Posterior vena cava (tissue), 2 donors: ENCODE measurements around the gene YOD1. TPM values are rescaled to one million over a fixed set of nuclear protein-coding genes. Genes with fewer than 3 reads are reported as not detected.

ENCODE experiments used
- DNase-seq: peaks from one replicate; pipeline ENCODE4 v3.0.0-alpha.2; 2020; ENCODE audit warnings: low spot score
- intact Hi-C, 2 donors: fragments of 100-400 bp; cut with DNase I; formaldehyde crosslinking; loops; one replicate each; pipeline versions ENCODE4 v1.14.1 to v1.14.2; 2022 to 2023
- long read RNA-seq, 2 donors: library from polyadenylated mRNA; unstranded; transcript quantifications; one replicate each; pipeline ENCODE4 v2.0.0, GENCODE V29; 2020 to 2021
- total RNA-seq, 2 donors: library from RNA; stranded (reverse); fragmentation: NEBNext Ultra II Directional; extraction: Animal tissue kit (Norgen Biotek cat#: 25700); gene quantifications; one replicate each; pipeline ENCODE4 v1.2.1, GENCODE V29; 2021
- donor health status: DM: yes; HTN: yes; CAD: no.
- donor health status: DM: yes; HTN: yes; CAD: no.

YOD1 gene
- total RNA-seq = 1 to 10 TPM; 6.6 to 7.0 TPM
- long read RNA-seq, donor 1 = 0 reads
- long read RNA-seq, donor 2 = 0 reads

DNA sequence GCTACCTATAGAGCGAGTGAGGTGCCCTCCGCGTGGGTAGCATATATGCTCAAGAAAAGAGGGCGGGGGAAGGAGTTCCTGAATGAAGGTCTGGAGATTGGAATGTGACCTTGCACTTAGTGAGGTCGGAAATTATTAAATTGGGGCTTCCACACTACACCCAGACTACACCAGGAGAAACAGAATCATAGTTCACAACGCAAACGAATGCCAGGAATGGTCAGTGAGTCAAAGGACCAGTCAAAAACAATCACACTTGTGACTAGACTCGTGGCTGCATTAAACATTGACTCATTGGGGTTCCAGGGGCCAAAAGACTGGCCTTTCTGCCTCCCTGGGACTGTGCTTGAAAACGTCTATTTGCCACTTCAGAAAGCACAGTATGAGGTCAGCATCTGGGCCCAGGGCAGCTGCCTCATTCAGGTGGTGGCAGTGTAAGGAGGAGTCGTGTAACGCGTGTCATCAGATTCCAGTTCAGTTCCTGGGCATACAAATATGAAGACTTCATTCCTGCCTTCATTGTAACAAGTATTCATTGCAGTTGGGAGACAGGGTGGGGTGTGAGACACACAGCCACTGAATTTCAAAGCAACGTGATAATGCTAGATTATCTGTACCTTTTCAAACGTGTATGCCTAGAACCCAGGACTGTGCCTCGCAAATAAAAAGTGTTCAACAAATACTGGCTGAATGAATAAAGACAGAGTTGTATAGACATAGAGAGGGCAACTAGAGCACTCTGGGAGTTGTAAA is at the start of gene YOD1:
TSS of gene YOD1 (minus strand) at position 18 of the 753 bp plus-strand sequence. CDS start 178 bp downstream, outside the sequence.
- intact Hi-C loops = loop anchor here in 1 of 2 donors (10.0 kb wide), 1 partner anchor 773 kb away; no protein-coding TSS in a partner anchor
- no peak for DNase-seq

DNA sequence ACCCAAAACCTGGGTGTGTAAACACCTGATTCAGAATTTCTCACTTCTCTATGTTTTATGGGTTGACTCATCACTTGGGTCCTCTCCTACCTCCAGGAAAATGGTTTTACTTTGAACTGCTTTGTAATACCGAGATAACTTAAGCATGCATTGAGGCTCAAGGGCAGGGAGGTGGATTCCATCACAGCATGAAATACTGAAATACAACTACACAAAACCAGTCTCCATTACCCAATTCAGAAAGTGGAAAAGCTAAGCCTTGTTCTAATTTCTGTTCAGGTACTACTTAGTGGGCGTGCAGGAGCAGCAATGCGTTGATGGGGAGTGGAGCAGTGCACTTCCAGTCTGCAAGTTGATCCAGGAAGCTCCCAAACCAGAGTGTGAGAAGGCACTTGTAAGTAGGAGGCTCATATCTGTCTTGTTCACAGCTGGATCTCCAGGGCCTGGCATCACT is 46.9 kb upstream of the YOD1 start:
- intact Hi-C loops = no loop called here
- DNase-seq = no peak

DNA sequence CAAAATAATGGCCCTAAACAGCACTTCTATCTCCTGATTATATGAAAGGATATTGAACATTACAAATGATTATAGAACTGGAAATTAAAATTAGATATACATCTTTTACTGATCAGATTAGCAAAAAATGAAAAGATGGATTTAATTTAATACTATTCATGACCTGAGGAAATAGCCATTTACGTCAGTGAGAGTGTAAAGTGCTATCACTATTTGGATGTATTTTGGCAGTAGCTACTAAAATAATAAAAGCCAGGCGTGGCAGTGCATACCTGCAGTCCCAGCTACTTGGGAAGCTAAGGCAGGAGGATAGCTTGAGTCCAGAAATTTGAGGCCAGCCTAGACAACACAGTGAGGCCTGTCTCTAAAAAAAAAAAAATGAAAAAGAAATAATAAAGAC is 42.9 kb upstream of the YOD1 start:
- DNase-seq = no peak
- intact Hi-C loops = no loop called here

DNA sequence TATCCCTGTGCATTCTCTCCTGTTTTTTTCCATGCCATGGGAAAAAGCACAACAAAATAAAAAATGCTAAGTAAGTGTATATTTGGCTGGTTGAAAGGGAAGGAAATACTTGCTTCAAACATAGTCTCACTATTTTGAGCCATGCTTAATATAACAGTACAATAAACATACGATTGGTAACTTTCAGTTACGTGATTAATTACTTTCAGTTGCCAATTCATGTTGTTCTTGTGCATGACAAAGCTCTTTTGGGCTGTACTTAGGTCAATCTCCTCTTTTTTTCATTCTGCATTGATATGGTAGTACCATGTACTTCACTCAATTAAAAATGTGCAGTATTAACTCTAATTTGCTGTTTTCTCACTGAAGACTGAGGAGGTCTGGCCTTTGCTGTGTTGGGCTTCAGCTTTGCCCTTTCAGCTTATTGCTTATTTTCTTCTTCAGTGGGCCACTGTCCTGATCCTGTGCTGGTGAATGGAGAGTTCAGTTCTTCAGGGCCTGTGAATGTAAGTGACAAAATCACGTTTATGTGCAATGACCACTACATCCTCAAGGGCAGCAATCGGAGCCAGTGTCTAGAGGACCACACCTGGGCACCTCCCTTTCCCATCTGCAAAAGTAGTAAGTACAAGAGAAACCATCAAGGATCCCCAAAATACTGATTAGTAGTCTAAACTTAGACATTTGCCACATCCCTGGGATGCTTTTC is 40.3 kb upstream of the YOD1 start:
- DNase-seq = no peak
- intact Hi-C loops = no loop called here

DNA sequence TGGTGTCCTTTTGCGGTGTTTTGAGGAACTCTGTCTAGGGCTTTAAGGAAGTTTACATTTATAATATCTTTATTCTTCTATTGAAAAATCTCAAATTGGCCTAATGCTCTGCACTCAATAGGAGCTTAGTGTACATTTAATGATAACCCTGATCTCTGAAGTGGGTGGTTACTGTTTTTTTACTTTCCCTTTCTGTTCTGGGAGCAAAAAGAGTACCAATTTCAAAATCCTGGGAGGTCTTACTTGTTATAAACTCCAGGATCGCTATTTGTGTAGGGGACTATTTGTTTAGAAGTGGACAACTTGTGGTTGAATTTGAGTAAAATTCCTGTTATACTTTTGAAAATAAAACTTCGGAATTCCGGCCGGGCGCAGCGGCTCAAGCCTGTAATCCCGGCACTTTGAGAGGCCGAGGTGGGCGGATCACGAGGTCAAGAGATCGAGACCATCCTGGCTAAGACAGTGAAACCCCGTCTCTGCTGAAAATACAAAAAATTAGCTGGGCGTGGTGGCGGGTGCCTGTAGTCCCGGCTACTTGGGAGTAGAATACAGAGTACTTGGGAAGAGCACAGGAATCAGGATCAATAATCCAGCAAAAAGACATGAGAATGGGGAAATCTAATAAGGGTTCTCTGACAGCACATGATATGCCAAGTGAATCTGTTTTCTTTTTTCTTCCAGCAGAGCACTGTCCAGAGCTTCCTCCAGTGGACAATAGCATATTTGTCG is 38.8 kb upstream of the YOD1 start:
- DNase-seq = no peak
- intact Hi-C loops = loop anchor here in 1 of 2 donors (5.0 kb wide), 1 partner anchor 318 kb away; no protein-coding TSS in a partner anchor

DNA sequence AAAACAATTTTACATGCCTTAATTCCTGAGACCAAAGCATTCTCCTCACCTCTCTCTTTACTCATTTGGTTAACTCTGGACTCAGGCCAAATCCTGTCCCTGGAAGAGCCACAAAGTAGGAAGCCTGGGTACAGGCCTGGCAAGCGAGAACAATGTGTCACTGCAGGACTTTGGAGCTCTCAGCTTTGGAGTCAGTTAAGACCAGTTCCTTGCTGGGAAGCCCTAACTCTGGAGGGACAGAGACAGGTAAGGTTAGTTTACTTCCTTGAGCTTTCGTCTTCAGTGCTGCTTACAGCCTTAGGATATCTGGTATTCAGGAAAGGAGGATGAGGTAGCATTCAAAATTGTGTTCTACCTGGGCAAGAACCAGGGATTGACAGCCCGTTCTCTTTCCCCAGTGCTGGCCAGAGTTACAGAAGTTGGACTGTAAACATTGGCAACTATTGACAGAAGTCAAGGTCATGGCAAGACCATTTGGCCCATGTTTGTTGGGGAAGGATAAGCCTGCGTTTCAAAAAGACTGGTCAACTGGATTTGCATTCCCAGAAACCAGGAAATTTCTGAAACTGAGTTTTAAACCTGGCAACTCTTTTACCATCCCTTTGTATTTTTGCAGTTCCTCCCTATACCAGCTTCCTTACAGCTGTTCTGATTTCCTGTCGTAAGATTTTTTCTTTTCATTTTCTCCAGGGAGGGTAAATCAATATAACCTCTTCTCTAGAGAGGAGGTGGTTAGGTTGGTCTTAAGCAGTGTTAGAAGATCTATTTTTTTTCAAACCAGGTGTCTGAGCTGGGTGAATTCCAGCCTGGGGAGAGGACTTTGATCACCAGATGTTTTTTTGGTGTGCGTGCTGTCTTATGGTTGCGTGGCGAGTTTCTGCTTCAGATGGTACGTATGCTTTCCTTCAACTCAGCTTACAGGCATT is 38.0 kb upstream of the YOD1 start, which contains the start of gene C4BPB:
TSS of gene C4BPB (plus strand) at position 160 of the 926 bp plus-strand sequence. CDS start at position 832, 672 bp downstream.
- intact Hi-C loops = loop anchor here in 1 of 2 donors (5.0 kb wide), 1 partner anchor 318 kb away; no protein-coding TSS in a partner anchor
- no peak for DNase-seq

DNA sequence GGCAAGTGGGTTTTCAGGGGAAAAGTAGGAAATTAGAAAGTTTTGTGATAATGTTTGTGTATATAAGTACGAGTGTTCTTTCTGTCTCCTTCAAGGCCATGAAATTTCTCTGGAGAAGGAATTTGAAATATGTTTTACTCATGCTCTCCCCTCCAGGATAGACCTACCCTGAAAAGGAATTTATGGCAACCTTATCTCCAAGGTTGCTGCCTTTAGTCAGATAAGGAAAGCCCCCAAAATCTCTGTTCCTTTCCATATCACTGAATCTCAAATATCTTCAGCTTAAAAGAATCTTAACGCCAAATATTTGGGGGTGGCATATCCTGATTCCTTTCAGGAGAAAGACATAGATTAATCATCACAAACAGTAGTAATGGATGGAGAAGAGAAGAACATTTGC is 37.2 kb upstream of the YOD1 start:
- intact Hi-C loops = loop anchor here in 1 of 2 donors (5.0 kb wide), 1 partner anchor 319 kb away; no protein-coding TSS in a partner anchor
- no peak for DNase-seq

DNA sequence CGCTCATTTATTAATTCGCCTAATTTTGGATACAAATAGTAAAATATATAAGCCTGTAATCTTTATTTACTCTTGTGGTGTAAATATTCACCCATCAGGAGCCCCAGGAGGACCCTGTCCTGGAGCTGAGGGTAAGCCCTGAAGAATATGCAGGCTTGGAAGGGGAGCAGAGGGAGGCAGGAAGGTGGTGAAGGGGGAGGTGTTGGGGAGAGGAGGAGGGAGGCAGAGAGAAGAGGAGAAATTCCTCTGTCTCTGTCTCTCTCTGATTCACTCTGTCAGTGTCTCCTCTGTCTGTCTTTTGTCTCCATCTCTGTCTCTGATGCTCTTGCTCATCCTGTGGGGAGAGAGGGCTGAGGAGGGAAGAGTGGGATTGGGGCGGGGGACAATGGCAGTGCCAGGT is 34.9 kb upstream of the YOD1 start:
- intact Hi-C loops = loop anchor here in 1 of 2 donors (5.0 kb wide), 1 partner anchor 321 kb away; no protein-coding TSS in a partner anchor
- DNase-seq = no peak

DNA sequence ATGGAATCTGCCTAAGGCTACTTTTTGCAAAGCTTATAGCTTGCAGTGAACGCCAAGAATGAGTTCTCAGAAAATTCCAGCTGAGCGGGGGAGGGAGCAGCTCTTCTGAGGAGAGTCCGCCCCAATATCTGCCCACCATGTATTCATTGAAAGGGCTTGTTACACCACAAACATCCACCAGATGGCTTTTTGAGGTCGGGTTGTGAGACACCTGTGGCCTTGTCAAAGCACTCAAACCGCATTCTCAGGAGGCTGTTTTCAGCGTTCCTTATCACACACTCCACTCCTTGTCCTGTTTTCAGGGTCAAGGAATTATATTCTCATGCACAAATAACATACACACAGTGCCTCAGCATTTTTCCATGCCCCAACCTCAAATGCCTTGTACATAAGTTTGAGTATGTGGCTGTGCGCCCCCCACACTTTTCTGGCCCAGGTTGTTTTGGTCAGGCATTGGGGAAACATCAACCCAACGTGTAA is 33.7 kb upstream of the YOD1 start:
- no peak for DNase-seq
- intact Hi-C loops = loop anchor here in 1 of 2 donors (5.0 kb wide), 1 partner anchor 323 kb away; no protein-coding TSS in a partner anchor

DNA sequence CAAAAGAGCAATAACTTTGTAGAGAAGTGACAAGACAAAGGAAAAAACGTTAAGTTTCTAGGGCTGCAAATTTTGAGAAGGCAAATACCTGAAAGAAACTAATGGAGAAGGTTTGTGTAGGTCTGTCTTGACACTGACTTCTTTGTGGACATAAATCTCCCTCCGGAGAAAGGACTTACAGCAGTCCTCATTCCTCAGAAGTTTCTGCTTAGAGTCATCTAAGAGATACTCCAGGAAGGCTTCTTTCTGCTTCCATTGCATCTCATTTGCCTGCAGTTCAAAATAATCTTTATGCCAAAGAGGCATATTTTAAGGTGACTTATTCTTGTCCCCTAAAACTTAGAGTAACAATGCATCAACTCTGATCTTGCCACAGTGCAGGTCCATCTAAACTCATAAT is 33.2 kb upstream of the YOD1 start:
- DNase-seq = no peak
- intact Hi-C loops = no loop called here

DNA sequence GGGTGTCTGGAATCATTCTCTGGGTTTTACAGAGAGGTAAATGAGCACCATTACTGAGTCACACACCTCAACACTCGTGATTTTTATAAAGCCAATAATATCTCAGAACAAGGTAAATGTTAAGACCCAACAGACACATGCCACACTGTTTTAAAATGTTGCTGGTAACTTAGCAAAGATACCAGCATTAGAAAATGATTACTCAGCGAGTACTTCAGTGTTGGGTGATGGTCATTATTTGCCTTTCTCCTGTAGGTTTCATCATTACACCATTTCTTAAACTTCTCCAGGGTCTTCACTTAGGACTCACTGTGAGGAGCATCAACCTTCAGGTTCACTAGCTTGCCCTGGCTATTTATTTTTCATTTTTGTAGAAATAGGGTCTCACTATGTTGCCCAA is 30.8 kb upstream of the YOD1 start:
- intact Hi-C loops = no loop called here

DNA sequence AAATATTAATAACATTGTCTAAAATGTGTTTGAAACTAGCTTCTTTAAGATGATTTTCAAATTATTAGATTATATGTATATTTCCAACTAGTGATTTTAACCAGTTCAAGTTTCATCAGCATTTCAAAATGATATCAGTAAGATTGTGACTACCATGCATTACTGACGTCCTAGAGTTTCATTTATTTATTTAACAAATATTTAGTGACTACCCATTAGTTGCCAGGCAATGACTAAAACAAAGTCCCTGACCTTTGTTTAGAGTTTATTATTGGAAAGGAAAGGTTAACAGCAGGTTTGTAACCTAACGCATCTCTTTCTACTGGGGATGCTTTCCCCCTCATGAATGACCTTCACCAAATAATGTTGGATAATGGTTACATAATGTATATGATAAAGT is 30.1 kb upstream of the YOD1 start:
- no peak for DNase-seq
- intact Hi-C loops = no loop called here

More for the DNA sequence above, 30.8 kb upstream of the YOD1 start:
- no peak for DNase-seq

DNA sequence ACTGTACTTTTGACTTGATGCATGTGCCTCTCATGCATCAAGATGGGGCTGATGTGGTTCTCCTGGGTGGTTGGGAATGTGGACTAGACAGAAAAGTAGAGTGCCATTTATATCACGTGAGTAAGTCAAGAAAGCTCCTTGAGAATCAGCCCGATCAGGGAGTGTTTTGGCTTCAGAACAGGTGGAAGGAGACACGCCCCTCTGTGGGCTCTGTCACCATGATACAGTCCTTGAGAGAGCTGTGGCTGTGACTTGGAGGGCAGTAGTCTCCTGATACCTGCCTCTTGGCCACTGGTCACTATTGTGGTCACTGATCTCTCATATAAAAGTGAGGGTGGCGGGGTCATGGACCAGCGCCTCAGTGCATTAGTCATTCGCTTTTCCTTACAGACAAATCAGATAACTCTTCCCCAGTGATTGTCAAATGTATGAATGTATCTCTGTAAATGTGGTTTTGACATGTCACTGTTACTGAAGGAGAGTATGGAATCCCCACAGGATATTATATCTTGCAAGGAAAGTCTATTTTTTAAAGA is 28.8 kb upstream of the YOD1 start:
- intact Hi-C loops = no loop called here
- no peak for DNase-seq

DNA sequence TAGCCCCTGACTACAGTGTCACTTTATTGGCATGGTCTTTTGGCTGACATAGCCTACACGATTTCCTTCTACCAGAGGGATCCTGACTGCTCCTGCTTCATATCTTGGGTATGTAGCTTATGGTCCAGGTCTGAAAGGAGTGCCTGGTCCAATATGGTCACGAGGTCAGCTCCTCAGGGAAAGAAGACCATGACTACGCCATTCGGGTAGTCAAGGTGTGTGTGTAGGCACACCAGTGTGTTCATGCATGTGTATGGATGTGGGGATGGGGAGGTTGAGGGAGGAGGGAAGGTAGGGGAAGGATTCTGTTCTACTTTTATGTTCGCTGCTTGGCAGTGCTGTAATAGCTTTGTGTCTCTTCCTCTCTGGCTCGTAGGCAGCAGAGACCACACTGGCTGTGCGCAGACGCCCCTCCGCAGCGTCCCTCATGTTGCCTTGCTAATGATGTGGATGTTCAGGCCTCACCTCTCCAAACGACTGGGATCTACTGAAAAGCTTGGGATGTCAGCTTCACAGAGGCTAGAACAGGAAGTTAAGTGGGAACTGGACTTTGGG is 27.6 kb upstream of the YOD1 start:
- no peak for DNase-seq
- intact Hi-C loops = no loop called here

DNA sequence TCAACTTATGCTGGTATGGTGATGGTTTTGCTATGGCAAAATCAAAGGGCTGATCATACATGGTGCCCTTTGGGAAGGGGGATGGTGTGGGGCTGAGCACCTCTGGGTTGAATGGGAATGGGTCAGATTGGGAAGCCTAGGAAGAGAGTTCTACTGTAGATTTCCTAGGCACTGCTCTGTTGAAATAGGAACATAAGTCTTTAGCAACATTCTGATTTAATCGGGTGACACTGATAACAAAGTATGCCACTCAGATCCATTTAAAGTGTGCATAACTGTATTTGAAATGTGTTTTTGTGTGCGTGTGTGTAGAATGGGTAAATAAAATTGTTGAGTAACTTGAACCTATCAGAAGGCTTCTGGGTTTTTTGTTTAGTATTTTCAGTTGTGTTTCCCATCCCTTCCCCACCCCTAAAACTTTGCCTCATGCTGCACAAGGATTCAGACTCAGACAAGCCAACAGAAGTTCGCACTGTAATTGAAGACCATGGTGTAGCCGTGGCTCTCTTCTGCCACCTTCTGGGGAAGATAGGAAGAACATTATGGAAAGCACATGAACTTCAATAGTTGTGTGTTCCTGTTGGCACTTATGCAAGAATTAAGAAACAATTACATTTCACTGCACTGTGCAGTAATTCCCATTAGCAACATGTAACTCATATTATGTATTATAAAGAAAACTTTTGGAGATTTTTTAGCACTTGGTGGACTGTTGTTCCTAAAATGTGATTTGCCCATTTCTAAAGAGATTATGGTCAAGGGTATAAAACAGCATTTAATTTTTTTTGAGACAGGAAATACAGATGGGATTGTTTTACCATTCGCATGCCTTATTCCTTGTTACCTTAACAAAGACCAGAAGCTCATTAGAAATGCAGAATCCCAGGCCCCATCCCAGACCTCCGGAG is 26.7 kb upstream of the YOD1 start:
- intact Hi-C loops = no loop called here
- DNase-seq = no peak

DNA sequence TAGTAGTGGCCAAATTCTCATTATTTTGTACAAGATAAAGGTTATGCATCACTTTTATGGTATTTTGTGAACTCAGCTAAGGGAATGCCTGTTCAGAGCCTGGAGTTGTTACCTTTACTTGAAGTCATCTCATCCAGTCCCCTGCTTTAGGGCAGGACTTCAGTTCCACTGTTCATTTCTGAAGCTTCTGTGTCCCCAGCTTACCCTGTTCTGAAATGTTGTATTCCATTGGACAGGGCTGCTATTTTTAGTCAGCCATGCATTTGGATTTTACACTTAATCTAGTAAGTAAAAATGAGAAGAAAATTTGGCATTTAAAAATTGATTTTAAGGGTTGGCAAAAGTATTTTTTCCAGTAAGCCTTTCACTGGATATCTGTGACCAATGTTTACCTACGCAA is 26.0 kb upstream of the YOD1 start:
- no peak for DNase-seq
- intact Hi-C loops = no loop called here
